Stimulated activated CD4-positive, alpha-beta T cell treated with anti-CD3 and anti-CD28 coated beads, Interleukin-4, amount 100 ng/mL, for 4 hours (primary cell): ENCODE results near the gene CIROP.

Experiments used
- DNase-seq, 2 experiments: peaks; one replicate each; pipeline ENCODE4 v3.0.0-alpha.2; 2020

The CIROP gene

DNA sequence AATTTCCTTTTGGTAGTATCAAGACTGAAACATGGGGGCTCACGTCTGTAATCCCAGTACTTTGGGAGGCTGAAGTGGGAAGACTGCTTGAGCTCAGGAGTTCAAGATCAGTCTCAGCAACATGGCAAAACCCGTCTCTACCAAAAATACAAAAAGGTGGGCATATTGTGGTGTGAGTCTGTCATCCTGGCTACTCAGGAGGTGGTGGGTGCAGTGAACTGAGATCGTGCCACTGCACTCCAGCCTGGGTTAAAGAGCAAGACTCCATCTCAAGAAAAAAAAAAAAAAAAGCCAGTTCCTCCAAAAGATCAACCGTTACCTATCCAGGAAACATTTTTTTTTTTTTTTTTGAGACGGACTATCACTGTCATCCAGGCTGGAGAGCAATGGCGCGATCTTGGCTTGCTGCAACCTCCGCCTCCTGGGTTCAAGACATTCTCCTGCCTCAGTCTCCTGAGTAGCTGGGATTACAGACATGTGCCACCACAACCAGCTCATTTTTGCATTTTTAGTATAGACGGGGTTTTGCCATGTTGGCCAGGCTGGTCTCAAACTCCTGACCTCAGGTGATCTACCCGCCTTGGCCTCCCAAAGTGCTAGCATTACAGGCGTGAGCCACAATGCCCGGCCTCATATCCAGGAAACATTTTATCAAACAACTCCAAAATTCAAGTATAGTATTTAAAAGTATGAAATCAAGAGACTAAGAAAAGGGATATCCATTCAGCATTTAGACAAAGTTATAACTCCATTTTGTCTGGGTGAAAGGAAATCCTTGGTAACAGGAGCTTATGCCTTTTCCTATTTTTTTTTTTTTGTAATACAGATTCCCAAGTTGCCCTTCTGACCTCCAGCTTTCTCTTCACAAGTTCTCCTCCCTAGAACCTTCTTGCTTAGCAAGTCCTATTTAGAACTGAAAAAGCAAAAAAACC lies 13.2 kb downstream of the CIROP start:
- DNase-seq = no peak

DNA sequence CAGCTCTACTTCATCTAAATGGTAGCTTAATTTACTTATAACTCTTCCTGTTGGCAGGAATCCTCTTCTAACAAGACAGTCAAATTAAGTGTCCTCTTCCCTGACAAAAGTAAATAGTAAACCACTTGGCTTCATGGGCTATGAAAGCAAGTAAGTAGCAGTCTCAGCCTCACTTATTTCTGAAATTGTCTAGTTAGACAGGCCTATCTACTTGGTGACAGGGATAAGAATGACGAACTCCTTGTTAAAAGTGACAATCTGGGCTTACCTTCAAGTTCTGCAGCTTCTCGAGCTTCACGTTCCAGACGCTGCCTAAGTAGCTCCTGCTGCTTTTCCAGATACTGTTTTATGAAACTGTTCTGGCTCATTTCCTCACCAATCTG lies 14.5 kb downstream of the CIROP start:
- DNase-seq = no peak

DNA sequence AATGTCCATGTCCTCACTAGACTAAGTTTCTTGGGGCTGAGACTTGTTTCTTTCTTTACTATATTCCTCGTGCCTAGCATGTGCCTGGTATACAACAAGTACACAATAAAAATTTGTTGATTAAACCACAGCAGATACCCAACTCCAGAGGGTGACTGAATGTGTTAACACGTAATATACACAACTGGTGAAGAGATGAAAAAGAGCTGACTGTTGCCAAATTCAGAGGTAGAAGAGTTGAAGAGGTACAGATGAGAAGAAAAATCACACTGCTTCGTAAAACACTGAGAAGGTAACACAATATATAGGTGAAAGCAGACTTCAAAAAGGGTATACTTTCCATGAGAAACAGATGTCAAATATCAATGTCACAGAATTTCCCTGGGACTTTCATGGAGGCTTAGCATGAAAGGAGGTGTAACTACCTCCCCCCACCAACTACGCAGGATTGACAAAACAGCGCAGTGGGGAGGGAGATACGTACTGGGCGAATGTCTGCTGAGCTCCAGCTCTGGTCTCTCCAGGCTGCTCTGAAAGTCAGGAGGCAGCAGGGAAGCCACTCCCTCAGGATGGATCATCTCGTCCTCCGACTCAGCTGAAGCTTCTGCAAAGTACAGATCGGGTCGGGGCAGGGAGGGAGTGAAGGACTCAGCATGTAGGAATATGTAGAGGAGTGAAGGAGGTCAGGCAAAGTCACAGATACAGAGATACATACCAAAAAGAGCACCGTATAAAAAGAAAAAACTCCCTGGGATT lies 15.1 kb downstream of the CIROP start:
- no peak for DNase-seq

DNA sequence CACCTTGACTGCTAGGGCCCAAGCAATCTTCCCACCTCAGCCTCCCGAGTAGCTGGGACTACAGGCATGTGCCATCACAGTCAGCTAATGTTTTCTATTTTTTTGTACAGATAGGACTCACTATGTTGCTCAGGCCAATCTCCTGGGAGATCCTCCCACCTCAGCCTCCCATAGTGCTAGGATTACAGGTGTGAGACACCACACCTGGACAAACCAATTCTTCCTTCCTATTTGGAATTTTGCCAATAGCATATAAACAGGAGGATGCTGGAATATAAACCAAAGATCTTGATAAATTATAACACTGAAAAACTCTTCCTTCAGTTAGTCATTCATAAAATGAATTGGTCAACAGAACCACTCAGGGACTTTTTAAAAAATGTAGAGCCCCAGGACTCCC lies 18.2 kb downstream of the CIROP start:
- DNase-seq = no peak

DNA sequence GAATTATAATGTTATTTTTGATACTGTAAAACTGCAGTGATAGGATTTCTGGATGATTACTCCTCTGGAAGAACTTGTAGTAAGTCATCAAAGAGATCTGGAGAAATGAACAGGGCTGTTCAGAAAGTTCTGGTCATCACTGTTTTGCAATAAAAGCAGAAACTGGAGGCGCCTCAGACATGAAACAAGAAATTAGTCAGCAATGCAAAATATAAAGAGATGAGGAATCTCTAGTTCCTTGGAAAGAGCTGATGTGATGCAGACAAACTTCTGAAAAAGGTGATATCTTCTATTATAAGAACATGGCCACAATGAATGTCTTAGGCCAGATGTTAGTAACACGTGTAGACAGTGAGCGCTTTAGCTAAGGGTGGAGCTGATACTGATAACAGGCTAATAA lies 19.3 kb downstream of the CIROP start:
- DNase-seq = no peak

DNA sequence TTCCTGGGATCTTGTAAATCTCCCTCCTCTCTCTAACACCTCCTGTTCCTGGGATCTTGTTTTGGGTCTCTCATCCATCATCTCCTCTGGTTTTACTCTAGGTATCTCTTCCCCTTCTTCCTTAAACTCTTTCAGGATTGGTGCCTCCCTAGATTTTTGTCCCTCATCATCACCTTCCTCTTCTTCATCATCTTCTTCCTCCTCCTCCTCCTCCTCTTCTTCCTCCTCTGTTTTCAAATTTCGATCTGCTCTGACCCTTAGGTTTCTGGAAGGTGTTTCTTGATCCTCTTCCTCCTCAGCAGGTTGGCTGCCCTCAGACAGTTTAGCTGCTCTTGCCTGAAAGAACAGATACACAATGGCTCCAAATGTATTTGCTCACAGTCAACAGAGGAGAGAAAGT lies 24.3 kb downstream of the CIROP start:
- DNase-seq = no peak

DNA sequence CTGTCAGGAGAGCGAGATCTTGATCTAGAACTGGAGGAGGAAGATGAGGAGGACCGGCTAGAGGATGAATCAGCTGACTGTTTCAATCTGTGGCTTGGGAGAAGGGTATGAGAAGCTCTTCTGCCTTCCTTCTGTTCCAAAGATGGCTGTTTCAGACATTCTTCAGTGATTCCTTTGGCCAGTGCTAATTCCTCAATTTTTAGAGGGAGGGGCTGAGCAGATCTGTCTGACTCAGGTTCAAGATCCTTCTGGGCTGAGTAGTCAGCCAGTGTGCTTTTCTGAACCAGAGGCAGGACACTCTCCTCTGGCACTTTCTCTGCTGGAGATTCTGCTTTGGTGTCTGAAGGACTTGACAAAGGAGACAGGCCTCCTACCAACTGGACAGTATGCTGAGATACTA lies 25.1 kb downstream of the CIROP start:
- no peak for DNase-seq

DNA sequence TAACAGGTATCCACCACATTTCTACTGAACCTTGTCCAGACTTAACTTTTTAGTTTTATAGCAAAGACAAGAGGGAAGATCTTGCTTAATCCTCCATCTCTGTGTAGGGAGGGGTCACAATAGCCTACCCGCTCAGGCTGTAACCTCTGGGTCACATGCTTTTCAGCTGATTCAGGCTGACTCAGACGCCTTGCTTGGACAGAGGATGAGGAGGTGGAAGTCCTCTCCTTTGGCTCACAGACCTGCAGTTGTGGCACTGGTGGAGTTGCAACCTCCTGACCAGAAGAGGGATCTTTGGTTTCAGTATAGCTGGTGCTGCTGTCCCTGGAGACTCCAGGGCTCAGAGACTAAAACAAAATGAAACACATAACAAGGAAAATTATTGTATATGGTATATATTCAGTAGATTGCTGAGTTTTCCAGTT lies 26.1 kb downstream of the CIROP start:
- no peak for DNase-seq

DNA sequence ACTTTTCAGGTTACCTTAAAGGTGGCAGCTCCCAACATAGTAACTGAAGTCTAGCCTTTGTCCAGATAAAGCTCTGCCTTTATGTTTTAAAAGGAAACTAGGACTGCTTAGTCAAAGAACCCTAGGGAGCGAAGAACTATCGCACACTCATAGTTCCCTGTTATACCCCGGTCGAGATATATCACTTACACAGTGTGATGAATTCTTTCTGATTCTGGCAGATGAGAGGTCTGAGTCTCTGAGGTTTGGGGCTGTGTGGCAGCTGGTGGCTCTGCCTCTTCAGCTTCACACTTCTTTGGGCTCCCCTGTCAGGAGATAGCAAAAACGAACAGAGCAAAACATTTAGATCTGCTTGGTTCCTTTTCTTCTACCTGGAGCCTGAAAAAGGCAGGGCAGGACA lies 26.8 kb downstream of the CIROP start:
- no peak for DNase-seq

DNA sequence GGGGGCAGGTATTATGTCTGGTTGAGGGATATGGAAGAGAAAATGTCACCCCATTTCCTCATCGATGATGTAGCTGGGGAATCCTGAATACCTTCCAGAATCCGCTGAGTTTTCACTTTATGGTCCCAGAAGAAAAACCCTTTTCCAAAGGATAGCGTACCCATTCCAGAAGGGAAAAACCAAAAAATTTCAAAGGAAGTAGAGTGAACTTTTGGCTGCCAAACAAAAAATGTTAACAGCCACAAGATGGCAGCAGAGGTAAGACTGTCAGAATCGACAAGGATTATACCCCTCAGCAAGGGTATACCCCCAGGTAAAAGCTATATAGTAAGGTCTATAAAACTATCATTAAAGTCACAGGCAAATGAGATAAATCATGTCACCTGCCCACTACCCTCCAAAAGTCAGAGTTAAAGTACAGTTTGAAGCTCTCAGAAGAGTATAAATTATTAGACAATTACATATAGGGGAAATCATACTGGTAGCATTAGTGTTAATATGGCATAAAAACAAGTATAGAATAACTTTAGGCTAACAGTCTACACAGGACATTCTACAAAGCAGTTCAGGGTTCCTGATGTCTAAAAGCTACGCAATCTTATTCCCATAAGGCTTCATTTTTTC lies 27.9 kb downstream of the CIROP start:
- no peak for DNase-seq

DNA sequence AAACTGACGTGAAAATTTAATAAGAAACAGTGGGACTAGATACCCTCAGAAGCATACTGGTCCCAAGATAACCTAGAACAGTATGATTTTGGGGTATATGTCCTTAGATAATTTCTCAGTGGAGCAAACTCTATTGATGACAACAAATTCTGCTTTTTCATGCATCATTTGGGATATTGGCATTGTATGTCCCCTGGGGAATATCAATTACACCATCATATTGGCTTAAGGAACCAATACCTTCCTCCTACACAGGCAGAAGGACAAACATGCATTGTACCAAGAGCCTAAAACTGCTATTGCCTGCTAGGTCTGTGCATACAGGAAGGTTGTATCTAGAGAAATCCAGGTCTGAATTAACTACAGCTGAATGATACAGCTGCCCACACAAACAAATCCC lies 29.9 kb downstream of the CIROP start:
- DNase-seq = no peak

DNA sequence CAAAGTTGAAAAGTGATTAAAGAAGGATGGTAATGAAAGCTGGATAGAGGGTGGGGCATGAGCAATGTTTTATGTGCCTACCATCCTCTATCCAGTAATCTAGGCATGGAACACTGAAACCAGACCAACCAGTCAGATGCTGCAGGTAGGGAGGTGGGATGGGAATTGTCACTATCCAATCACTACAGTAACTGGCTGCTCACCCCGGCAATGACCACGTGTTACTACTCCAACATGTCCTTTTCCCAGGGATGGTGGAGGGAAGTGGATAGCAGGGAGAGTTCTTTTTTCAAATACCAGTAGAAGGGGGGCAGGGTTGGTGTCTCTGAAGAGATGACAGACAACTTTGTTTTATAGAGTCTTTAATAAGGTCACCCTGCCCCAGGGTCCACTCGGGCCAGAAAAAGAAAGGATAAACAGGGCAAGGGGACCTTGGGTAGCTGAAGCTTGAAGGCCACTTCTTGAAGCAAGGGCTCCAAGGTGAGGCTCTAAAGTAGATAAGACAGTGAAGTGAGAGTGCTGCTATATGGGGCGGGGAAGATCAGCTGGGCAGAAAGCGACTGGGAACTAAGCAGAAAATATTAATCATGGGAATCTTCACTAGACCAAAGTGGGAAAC lies 32.8 kb downstream of the CIROP start:
- DNase-seq = no peak

DNA sequence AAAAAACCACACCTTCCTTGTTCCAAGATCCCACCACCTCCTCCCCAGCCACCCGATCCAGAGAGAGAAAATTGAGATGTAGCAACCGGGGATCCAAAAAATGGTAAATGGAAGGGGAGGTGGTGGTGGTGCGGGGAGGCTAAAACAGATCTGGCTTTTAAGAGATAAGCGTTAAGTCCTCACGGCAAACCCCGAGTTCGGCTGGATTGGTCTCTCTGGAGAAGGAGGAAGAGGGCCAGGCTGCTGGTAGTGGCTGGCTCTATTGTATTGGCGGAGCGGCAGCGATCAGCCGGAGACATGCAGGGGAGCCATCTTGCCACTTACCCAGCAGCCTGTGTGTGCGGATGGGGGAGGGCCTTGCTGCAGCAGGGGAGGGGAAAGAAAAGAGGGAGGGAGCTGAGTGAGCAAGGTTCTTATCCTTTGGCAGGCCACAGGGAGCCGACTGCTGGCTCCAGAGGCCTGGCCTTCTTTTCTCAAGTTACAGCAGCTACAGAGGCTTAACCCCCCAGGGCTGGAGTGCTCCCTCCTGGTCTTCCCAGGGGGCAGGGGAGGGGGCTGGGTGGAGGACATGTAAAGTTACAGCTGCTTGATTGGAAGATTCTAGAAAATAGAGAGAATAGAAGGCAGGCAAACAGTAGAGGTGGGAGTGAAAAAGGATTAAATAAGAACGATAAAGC lies 33.4 kb downstream of the CIROP start:
- DNase-seq = peak; percentile 70 to 77

DNA sequence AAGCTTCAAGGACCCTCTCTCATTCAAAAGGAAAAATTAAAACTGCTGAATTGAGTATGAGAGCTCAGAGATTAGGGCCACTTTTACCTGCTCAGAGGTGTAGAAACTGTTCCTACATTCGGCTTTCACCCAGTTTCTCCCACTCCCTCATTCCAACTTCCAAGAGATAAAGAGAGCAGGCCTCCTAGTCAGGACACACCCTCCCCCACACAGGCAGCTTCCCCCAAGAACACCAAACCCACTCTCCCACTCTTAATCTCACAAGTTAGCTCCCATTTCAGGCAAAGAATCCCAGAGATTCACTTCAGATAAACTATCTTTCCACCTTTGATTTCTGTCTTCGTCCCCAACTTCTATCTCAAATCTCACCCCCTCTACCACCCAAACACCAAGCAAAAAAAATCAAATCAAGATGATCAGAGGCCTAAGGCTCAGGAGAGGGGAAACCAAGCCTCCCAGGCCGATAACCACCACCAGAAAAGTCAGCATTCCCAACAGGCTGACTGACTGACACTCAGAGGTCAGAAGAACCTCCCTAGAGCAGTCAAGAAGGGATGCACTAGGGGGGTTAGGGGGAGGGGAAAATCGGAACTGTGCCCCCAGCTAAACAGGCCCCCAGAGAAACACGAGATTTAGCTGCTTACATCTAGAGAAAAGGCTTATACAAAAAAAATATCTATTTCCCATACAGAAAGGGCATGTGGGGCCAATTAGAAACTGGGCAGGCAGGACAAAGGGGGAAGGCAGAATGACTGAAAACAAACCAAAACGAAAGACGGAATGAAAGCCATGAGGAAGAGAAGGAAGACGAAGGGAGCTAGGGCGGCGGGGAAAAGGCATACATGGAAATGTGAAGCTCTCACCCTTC lies 34.3 kb downstream of the CIROP start:
- DNase-seq = no peak

DNA sequence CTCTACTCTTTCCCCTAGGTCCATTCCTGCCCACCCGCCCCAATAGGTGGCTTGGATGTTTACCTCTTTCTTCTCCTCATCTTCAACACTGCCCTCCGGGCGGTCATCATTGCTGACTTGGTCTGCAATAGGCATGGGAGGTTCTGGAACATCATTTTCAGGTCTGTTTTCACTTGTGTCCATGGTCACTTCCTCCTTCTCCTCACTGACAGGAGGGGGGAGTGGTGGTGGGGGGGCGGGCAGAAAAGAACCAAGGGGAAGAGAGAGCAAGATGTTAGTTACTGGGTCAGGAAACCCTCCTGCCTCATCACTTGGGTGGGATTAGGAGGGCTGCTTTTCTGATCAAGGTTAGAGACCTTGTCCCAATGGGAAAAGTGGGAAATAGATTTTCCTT lies 35.4 kb downstream of the CIROP start:
- DNase-seq = no peak

DNA sequence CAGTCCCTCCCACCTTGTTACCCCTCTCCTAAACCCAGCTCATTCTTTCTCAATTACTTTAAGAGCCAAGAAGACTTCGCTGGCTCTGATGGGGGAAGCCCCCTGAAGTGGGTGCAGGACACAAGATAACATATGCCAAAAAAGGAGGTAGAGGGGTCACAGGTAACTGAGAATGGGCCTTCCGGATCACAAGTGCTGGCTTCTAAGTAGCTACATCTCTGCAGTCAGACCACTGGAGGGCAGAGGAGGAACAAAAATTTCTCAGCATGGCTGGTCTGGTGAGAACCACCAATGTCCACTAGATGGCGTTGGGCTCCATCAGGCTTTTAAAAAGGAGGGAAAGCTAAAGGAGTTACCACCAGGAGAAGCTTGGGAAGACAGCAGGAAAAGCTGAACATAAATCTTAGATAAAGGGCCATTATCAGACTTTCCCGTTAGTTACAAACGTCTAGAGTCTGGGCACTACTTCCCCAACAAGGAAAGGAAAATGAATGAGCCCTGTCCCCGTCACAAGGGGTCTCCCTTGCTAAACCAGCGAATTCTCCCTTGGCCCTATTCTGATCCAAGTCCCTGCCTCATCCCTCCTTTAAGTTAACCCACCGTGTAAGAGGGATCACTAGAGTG lies 35.9 kb downstream of the CIROP start:
- peak; percentile 48 to 68 for DNase-seq

DNA sequence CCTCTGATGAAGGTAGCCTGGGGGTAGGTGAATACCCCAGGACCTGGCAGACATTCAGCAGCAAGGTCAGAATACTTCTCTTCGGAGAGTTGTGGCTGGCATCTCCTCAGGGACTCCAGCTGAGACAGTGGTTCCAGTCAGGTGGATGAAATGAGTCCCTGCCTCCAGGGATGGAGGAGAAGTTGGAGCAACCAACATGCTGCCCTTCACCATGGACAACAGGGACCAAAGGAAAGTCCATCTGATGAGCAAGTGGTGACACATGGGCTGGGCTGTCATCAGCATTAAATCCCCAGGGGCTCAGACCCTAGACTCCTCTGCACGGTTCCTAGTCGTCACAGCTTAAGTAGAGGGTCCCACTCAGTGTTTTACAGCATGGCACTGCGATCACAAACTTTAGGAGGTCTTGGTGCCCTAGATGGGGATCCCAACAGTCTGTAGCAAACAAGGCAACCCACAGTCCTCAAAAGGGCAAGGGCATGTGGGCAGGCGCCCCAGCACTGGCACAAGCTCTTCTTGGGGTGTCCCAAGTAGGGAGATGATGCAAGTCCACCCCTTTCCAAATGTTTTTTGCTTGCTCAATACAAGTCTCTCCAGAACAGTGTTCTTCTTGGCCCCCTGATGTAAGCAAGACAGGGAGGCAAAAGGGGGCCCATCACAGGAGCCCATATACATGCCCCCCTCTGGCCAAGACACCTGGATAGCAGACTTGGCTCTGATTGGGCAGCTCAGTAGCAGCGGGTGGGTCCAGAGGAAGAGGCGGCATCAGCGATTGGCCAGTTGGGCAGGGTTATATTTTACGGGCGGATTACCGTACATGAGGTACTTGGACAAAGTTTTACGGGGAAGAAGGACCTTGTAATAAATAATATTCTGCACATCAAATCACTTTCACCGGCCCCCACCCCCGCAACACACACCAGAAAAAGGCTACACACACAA lies 36.7 kb downstream of the CIROP start:
- no peak for DNase-seq

DNA sequence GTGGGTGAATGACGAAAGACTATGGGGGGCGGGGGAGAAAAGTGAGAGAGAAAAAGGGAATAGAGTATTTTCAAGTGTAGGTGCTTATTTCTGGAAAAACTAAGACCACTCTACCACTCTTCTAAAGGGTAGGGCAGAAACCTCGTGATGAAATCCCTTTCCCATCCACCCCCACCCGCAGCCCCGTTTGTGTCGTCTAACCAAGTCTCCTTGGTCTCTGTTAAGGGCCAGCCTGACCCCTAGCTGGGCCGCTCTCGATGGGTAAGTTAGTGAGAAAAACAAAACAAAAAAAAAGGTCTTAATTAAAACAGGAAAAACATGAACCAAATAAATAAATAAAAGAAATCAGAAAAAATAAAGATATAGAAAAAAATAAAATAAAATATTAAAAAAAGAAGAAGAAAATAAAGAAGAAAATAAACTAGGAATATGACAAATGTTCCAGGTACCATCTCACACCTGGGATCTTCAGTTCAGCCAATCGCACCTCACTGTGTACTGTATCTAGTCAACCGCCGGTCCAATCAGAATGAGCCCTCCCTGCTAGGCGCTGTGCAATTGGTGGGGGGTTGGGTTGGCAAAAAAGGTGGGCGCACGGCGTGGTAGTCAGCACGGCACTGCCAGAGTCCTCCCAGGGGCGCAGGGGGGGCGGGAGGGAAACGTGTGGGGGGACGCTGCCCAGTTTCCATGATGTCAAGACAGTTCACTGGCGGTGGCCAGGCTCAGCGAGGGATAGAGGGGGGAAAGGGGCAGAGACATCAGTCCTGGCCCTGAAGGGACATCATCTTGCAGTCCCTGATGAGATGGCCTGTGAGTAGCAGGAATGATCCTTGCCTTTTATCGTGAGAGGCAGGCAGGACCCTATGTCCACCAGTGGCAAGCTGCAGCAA lies 37.7 kb downstream of the CIROP start:
- DNase-seq = no peak

DNA sequence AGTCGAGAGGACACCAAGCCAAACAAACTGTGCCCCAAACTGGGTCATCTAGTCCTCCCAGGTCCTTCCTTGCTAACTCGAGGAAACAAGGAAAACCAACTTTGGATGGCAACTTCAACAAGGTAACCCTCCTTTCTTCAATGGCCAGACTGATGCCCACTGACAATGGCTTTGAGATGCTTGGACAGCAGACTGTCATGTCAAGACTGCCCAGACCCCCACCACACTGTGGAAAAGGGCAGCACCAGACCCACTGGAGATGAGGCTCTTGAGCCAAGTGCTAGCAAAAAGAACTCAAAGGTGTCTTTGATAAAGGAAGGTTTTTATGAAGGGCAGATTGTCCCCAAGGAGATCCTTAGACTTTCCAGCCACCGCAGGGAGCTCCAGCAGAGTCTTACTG lies 38.4 kb downstream of the CIROP start:
- no peak for DNase-seq
